HEK293 (cell line): ENCODE results near the gene KANK3.

Experiments used
- CTCF ChIA-PET: fragments of 350-600 bp; formaldehyde crosslinking; extraction: SDS; loops from one replicate; lab custom pipeline; 2021; ENCODE audit warnings: antibody characterized with exemption; lab: Yijun Ruan, JAX
- POLR2A ChIA-PET: fragments of 300-600 bp; formaldehyde crosslinking; extraction: SDS; loops from one replicate; lab custom pipeline; 2020; ENCODE audit warnings: antibody characterized with exemption, inconsistent platforms; lab: Yijun Ruan, JAX
- H3K27ac ChIP-seq: fragments of 200-500 bp; sonication (Bioruptor generic); 2 replicates; pipeline ENCODE4 v1.5.1; 2014; ENCODE audit warnings: low read depth, low read length, control low read depth, inconsistent platforms; ENCODE audit errors: extremely low read depth
- H3K36me3 ChIP-seq, 2 experiments: fragments of 200-500 bp in 1 of 2; sonication (Bioruptor generic) in 1 of 2; 1 replicate in 1 of 2; 2 replicates in 1 of 2; pipeline ENCODE4 v1.5.1; 2014 to 2017; ENCODE audit warnings: inconsistent platforms in 2 of 2, low read length in 2 of 2; ENCODE audit not compliant: control insufficient read depth in 2 of 2, insufficient read depth in 1 of 2
- H3K4me1 ChIP-seq: fragments of 200-500 bp; sonication (Bioruptor generic); 2 replicates; pipeline ENCODE4 v1.5.1; 2014; ENCODE audit warnings: mild to moderate bottlenecking, low read length, inconsistent platforms; ENCODE audit not compliant: control insufficient read depth, insufficient read depth
- H3K4me3 ChIP-seq: 2 replicates; pipeline ENCODE4 v1.5.1; 2011; ENCODE audit warnings: low read depth, mild to moderate bottlenecking, control low read depth, low read length, moderate library complexity
- H3K9me3 ChIP-seq: fragments of 200-500 bp; sonication (Bioruptor generic); 2 replicates; pipeline ENCODE4 v1.5.1; 2014; ENCODE audit warnings: low read depth, low read length, inconsistent platforms; ENCODE audit not compliant: control insufficient read depth, insufficient read depth
- KLF9 ChIP-seq: fragments of 450-650 bp; formaldehyde crosslinking; IDR thresholded peaks from 2 replicates; pipeline ENCODE4 v1.5.1; 2016; ENCODE audit warnings: missing biosample characterization, missing genetic modification characterization, low read depth
- RBAK ChIP-seq: fragments of 450-650 bp; formaldehyde crosslinking; IDR thresholded peaks from 2 replicates; pipeline ENCODE4 v1.5.1; 2016; ENCODE audit warnings: missing biosample characterization, missing genetic modification characterization
- YY2 ChIP-seq: fragments of 450-650 bp; formaldehyde crosslinking; IDR thresholded peaks from 2 replicates; pipeline ENCODE4 v1.5.1; 2016; ENCODE audit warnings: missing biosample characterization, missing genetic modification characterization
- ZBTB8A ChIP-seq: fragments of 450-650 bp; formaldehyde crosslinking; IDR thresholded peaks from 2 replicates; pipeline ENCODE4 v1.5.1; 2016; ENCODE audit warnings: missing biosample characterization, missing genetic modification characterization
- ZFHX2 ChIP-seq: fragments of 450-650 bp; formaldehyde crosslinking; conservative IDR thresholded peaks from 2 replicates; pipeline ENCODE4 v1.5.1; 2016; ENCODE audit warnings: missing biosample characterization, missing genetic modification characterization
- ZNF10 ChIP-seq: fragments of 450-650 bp; formaldehyde crosslinking; IDR thresholded peaks from 2 replicates; pipeline ENCODE4 v1.5.1; 2017; ENCODE audit warnings: missing biosample characterization, missing genetic modification characterization
- ZNF146 ChIP-seq: fragments of 450-650 bp; formaldehyde crosslinking; IDR thresholded peaks from 2 replicates; pipeline ENCODE4 v1.5.1; 2016; ENCODE audit warnings: missing biosample characterization, missing genetic modification characterization
- ZNF174 ChIP-seq: fragments of 450-650 bp; formaldehyde crosslinking; IDR thresholded peaks from 2 replicates; pipeline ENCODE4 v1.5.0; 2017; ENCODE audit warnings: missing biosample characterization, mild to moderate bottlenecking, missing genetic modification characterization
- ZNF19 ChIP-seq: fragments of 450-650 bp; formaldehyde crosslinking; IDR thresholded peaks from 2 replicates; pipeline ENCODE4; 2016; ENCODE audit warnings: missing biosample characterization, missing genetic modification characterization, low read depth
- ZNF2 ChIP-seq: fragments of 450-650 bp; formaldehyde crosslinking; IDR thresholded peaks from 2 replicates; pipeline ENCODE4 v1.5.1; 2016; ENCODE audit warnings: missing biosample characterization, missing genetic modification characterization
- ZNF560 ChIP-seq: fragments of 450-650 bp; formaldehyde crosslinking; IDR thresholded peaks from 2 replicates; pipeline ENCODE4 v1.5.1; 2017; ENCODE audit warnings: missing biosample characterization, missing genetic modification characterization, borderline replicate concordance
- ZNF776 ChIP-seq: fragments of 450-650 bp; formaldehyde crosslinking; IDR thresholded peaks from 2 replicates; pipeline ENCODE4 v1.5.0; 2017; ENCODE audit warnings: missing biosample characterization, missing genetic modification characterization, borderline replicate concordance
- ZNF777 ChIP-seq: fragments of 450-650 bp; formaldehyde crosslinking; IDR thresholded peaks from 2 replicates; pipeline ENCODE4 v1.5.1; 2017; ENCODE audit warnings: missing biosample characterization, missing genetic modification characterization, borderline replicate concordance
- ZNF792 ChIP-seq: fragments of 450-650 bp; formaldehyde crosslinking; IDR thresholded peaks from 2 replicates; pipeline ENCODE4 v1.5.1; 2016; ENCODE audit warnings: missing biosample characterization, missing genetic modification characterization
- ZSCAN16 ChIP-seq: fragments of 450-650 bp; formaldehyde crosslinking; IDR thresholded peaks from 2 replicates; pipeline ENCODE4 v1.5.1; 2016; ENCODE audit warnings: missing biosample characterization, missing genetic modification characterization
- ZSCAN30 ChIP-seq: fragments of 450-650 bp; IDR thresholded peaks from 2 replicates; pipeline ENCODE4 v1.5.1; 2018; ENCODE audit warnings: missing biosample characterization, mild to moderate bottlenecking, missing genetic modification characterization, moderate library complexity
- ZXDB ChIP-seq: fragments of 450-650 bp; formaldehyde crosslinking; IDR thresholded peaks from 2 replicates; pipeline ENCODE4 v1.5.1; 2016; ENCODE audit warnings: missing biosample characterization, missing genetic modification characterization
- TF ChIP-seq, protein P1 (sequence below): fragments of 450-650 bp; formaldehyde crosslinking; IDR thresholded peaks from 2 replicates; pipeline ENCODE4 v1.5.1; 2017; ENCODE audit warnings: missing biosample characterization, missing genetic modification characterization
- TF ChIP-seq, protein P2 (sequence below): fragments of 450-650 bp; formaldehyde crosslinking; IDR thresholded peaks from 2 replicates; pipeline ENCODE4 v1.5.1; 2017; ENCODE audit warnings: missing biosample characterization, missing genetic modification characterization
- TF ChIP-seq, protein P3 (sequence below): fragments of 450-650 bp; formaldehyde crosslinking; optimal IDR thresholded peaks from 2 replicates; pipeline ENCODE3; 2016; ENCODE audit warnings: missing biosample characterization, mild to moderate bottlenecking, missing genetic modification characterization
- TF ChIP-seq, protein P4 (sequence below): fragments of 450-650 bp; formaldehyde crosslinking; IDR thresholded peaks from 2 replicates; pipeline ENCODE4 v1.5.1; 2017; ENCODE audit warnings: missing biosample characterization, mild to moderate bottlenecking, missing genetic modification characterization, moderate library complexity
- TF ChIP-seq, protein P5 (sequence below): fragments of 450-650 bp; IDR thresholded peaks from 2 replicates; pipeline ENCODE4 v1.5.1; 2018; ENCODE audit warnings: missing biosample characterization, mild to moderate bottlenecking, missing genetic modification characterization
- TF ChIP-seq, protein P6 (sequence below): fragments of 450-650 bp; formaldehyde crosslinking; IDR thresholded peaks from 2 replicates; pipeline ENCODE4 v1.5.1; 2016; ENCODE audit warnings: missing biosample characterization, missing genetic modification characterization
- TF ChIP-seq, protein P7 (sequence below): fragments of 450-650 bp; formaldehyde crosslinking; IDR thresholded peaks from 2 replicates; pipeline ENCODE4 v1.5.1; 2016; ENCODE audit warnings: missing biosample characterization, missing genetic modification characterization

Gene KANK3

DNA sequence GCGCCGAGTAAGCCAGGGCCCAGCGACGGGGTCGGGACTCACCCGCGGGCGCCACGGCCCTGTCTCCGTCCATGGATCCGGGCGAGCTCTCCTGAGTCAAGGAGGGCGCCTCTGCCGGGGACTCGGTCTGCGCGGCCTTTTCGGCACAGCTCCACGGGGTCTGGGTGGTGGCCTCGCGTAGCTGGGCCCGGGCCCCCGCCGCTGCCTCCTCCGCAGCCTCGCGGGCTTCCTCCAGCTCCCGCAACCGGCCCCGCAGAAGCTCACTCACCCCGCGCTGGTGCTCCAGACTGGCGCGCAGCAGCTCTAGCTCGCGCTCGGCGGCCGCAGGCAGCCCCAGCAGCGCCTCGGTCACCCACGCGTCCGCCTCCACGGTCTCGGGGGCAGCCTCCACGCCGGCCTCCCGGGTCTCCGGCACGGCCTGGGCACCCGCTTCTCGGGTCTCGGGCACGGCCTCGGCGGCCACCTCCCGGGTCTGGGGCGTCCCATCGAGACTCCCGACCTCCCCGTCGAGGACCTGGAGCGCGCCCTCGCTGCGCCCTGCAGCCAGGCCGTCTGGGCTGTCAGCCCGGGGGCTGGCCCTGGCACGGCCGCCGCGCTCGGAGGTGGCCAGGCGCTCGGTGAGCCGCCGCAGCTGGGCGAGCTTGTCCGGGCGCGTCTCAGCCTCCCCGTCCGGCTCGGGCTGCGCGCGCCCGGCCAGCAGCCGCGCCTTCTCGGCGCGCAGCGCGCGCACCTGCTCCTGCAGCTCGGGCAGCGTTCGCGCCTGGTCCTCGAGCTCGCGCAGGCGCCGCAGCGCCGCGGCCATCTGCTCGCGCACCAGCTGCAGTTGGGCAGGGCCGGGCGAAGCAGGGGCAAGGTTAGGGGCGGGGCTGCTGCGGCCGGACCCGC, 8.4 kb downstream of the KANK3 start:
- POLR2A ChIA-PET, result interaction anchor here (0.6 to 2.9 kb wide), 3 partner anchors 10 to 68 kb away, joined by 5 to 22 read pairs (median 9); partner anchors contain the start of genes NDUFA7 and RPS28
- TF ChIP-seq, protein P1, sequence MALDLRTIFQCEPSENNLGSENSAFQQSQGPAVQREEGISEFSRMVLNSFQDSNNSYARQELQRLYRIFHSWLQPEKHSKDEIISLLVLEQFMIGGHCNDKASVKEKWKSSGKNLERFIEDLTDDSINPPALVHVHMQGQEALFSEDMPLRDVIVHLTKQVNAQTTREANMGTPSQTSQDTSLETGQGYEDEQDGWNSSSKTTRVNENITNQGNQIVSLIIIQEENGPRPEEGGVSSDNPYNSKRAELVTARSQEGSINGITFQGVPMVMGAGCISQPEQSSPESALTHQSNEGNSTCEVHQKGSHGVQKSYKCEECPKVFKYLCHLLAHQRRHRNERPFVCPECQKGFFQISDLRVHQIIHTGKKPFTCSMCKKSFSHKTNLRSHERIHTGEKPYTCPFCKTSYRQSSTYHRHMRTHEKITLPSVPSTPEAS (tag by site-specific recombination), result no peak
- TF ChIP-seq ZXDB (tag by site-specific recombination) (no peak), ZSCAN30 (no peak), ZNF777 (tag by site-specific recombination) (no peak), ZNF2 (0 out of 2 replicates have a peak, but pooled peaks have one; percentile 16), YY2 (tag by site-specific recombination) (no peak), ZNF174 (tag by site-specific recombination) (no peak), ZBTB8A (tag by site-specific recombination) (peak; percentile 60; the same call in 1 of the 2 replicates), ZNF776 (tag by site-specific recombination) (no peak), RBAK (no peak), ZNF560 (no peak), ZNF146 (tag by site-specific recombination) (peak; percentile 11; the same call in 1 of the 2 replicates), ZSCAN16 (no peak), ZNF19 (tag by site-specific recombination) (no peak), ZNF792 (tag by site-specific recombination) (no peak), KLF9 (tag by site-specific recombination) (no peak), ZFHX2 (tag by site-specific recombination) (peak; percentile 89), ZNF10 (tag by site-specific recombination) (peak; percentile 80; the same call in 1 of the 2 replicates)
- TF ChIP-seq, protein P2, sequence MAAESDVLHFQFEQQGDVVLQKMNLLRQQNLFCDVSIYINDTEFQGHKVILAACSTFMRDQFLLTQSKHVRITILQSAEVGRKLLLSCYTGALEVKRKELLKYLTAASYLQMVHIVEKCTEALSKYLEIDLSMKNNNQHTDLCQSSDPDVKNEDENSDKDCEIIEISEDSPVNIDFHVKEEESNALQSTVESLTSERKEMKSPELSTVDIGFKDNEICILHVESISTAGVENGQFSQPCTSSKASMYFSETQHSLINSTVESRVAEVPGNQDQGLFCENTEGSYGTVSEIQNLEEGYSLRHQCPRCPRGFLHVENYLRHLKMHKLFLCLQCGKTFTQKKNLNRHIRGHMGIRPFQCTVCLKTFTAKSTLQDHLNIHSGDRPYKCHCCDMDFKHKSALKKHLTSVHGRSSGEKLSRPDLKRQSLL (tag by site-specific recombination), result peak; percentile 74
- TF ChIP-seq, protein P3, sequence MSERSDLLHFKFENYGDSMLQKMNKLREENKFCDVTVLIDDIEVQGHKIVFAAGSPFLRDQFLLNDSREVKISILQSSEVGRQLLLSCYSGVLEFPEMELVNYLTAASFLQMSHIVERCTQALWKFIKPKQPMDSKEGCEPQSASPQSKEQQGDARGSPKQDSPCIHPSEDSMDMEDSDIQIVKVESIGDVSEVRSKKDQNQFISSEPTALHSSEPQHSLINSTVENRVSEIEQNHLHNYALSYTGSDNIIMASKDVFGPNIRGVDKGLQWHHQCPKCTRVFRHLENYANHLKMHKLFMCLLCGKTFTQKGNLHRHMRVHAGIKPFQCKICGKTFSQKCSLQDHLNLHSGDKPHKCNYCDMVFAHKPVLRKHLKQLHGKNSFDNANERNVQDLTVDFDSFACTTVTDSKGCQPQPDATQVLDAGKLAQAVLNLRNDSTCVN (tag by site-specific recombination), result peak; percentile 55
- TF ChIP-seq, protein P4, sequence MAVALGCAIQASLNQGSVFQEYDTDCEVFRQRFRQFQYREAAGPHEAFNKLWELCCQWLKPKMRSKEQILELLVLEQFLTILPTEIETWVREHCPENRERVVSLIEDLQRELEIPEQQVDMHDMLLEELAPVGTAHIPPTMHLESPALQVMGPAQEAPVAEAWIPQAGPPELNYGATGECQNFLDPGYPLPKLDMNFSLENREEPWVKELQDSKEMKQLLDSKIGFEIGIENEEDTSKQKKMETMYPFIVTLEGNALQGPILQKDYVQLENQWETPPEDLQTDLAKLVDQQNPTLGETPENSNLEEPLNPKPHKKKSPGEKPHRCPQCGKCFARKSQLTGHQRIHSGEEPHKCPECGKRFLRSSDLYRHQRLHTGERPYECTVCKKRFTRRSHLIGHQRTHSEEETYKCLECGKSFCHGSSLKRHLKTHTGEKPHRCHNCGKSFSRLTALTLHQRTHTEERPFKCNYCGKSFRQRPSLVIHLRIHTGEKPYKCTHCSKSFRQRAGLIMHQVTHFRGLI (tag by site-specific recombination), result 0 out of 2 replicates have a peak, but pooled peaks have one; percentile 7
- TF ChIP-seq, protein P5, sequence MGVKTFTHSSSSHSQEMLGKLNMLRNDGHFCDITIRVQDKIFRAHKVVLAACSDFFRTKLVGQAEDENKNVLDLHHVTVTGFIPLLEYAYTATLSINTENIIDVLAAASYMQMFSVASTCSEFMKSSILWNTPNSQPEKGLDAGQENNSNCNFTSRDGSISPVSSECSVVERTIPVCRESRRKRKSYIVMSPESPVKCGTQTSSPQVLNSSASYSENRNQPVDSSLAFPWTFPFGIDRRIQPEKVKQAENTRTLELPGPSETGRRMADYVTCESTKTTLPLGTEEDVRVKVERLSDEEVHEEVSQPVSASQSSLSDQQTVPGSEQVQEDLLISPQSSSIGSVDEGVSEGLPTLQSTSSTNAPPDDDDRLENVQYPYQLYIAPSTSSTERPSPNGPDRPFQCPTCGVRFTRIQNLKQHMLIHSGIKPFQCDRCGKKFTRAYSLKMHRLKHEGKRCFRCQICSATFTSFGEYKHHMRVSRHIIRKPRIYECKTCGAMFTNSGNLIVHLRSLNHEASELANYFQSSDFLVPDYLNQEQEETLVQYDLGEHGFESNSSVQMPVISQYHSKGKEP, result no peak
- TF ChIP-seq, protein P6, sequence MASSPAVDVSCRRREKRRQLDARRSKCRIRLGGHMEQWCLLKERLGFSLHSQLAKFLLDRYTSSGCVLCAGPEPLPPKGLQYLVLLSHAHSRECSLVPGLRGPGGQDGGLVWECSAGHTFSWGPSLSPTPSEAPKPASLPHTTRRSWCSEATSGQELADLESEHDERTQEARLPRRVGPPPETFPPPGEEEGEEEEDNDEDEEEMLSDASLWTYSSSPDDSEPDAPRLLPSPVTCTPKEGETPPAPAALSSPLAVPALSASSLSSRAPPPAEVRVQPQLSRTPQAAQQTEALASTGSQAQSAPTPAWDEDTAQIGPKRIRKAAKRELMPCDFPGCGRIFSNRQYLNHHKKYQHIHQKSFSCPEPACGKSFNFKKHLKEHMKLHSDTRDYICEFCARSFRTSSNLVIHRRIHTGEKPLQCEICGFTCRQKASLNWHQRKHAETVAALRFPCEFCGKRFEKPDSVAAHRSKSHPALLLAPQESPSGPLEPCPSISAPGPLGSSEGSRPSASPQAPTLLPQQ (tag by site-specific recombination), result peak; percentile 50; the same call in 1 of the 2 replicates
- TF ChIP-seq, protein P7, sequence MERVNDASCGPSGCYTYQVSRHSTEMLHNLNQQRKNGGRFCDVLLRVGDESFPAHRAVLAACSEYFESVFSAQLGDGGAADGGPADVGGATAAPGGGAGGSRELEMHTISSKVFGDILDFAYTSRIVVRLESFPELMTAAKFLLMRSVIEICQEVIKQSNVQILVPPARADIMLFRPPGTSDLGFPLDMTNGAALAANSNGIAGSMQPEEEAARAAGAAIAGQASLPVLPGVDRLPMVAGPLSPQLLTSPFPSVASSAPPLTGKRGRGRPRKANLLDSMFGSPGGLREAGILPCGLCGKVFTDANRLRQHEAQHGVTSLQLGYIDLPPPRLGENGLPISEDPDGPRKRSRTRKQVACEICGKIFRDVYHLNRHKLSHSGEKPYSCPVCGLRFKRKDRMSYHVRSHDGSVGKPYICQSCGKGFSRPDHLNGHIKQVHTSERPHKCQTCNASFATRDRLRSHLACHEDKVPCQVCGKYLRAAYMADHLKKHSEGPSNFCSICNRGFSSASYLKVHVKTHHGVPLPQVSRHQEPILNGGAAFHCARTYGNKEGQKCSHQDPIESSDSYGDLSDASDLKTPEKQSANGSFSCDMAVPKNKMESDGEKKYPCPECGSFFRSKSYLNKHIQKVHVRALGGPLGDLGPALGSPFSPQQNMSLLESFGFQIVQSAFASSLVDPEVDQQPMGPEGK (tag by site-specific recombination), result no peak

More for the DNA sequence above, 8.4 kb downstream of the KANK3 start:
- Histone ChIP-seq H3K27ac (peak overlapping the region; percentile 21; the same call in 1 of the 2 replicates), H3K4me3 (peak overlapping the region; percentile 31), H3K4me1 (no peaks in the 10 kb centered on the region; the same call in 1 of the 2 replicates), H3K36me3 (no peaks in the 10 kb centered on the region), H3K9me3 (no peaks in the 10 kb centered on the region)
- CTCF ChIA-PET, result interaction anchor here (0.6 to 1.2 kb wide), 5 partner anchors 10 to 245 kb away, joined by 3 to 5 read pairs (median 3); no protein-coding TSS in a partner anchor
